PC-9 (cell line): ENCODE data around the gene RENBP.

Source experiments
- CTCF ChIP-seq: fragments of 200-600 bp; sonication (generic); conservative IDR thresholded peaks from 2 replicates; pipeline ENCODE4 v1.6.1; 2017; ENCODE audit warnings: mixed run types, antibody characterized with exemption, mild to moderate bottlenecking, moderate library complexity
- EZH2 ChIP-seq: fragments of 200-600 bp; sonication (generic); IDR thresholded peaks from 2 replicates; pipeline ENCODE4 v1.8.0; 2017; ENCODE audit warnings: antibody characterized with exemption, low read depth

GRCh38 chrX:153921511-153922446 lies 22.7 kb downstream of the RENBP start:
- TF ChIP-seq CTCF = no peak
- no peak for TF ChIP-seq EZH2
